HL-60 (cell line): ENCODE data around the gene ECHS1.

Experiments used
- DNase-seq, 2 experiments: peaks; one replicate each; pipeline ENCODE4 v3.0.0-alpha.2; 2010 to 2020; ENCODE audit warnings: low read depth in 1 of 2, low spot score in 1 of 2
- H3K27ac ChIP-seq: fragments of 250-450 bp; sonication (Bioruptor Pico); replicated peaks from 2 replicates; pipeline ENCODE4 v1.5.1; 2020; ENCODE audit warnings: mild to moderate bottlenecking, moderate library complexity
- H3K27me3 ChIP-seq: fragments of 250-450 bp; sonication (Bioruptor Pico); 2 replicates; pipeline ENCODE4 v1.5.1; 2021; ENCODE audit warnings: mild to moderate bottlenecking, moderate library complexity; ENCODE audit not compliant: insufficient read depth, poor library complexity, severe bottlenecking
- H3K4me3 ChIP-seq: replicated peaks from 2 replicates; pipeline ENCODE4 v1.5.1; 2011; ENCODE audit warnings: mild to moderate bottlenecking, control low read depth, low read length; ENCODE audit not compliant: insufficient read depth
- CTCF ChIP-seq: IDR thresholded peaks from one replicate; pipeline ENCODE4 v1.5.1; 2011; ENCODE audit warnings: low read length, control low read depth, inconsistent platforms; ENCODE audit not compliant: insufficient read depth
- GABPA ChIP-seq: IDR thresholded peaks from 2 replicates; pipeline ENCODE4 v1.6.1; 2012; ENCODE audit warnings: low read depth
- POLR2AphosphoS5 ChIP-seq: IDR thresholded peaks from 2 replicates; pipeline ENCODE4 v1.6.1; 2012; ENCODE audit warnings: low read depth
- SPI1 ChIP-seq: IDR thresholded peaks from 2 replicates; pipeline ENCODE4 v1.6.1; 2012; ENCODE audit warnings: low read depth, mild to moderate bottlenecking, borderline replicate concordance
- TF ChIP-seq, protein P1 (sequence below): IDR thresholded peaks from 2 replicates; pipeline ENCODE4 v1.6.1; 2012; ENCODE audit warnings: low read depth; ENCODE audit not compliant: insufficient replicate concordance

Gene ECHS1

GRCh38 chr10:133326223-133326551 lies 47.0 kb downstream of the ECHS1 start:
- H3K27ac ChIP-seq = no peak overlapping the region
- TF ChIP-seq CTCF (no peak), POLR2AphosphoS5 (no peak), SPI1 (no peak), GABPA (no peak)
- TF ChIP-seq, protein P1, sequence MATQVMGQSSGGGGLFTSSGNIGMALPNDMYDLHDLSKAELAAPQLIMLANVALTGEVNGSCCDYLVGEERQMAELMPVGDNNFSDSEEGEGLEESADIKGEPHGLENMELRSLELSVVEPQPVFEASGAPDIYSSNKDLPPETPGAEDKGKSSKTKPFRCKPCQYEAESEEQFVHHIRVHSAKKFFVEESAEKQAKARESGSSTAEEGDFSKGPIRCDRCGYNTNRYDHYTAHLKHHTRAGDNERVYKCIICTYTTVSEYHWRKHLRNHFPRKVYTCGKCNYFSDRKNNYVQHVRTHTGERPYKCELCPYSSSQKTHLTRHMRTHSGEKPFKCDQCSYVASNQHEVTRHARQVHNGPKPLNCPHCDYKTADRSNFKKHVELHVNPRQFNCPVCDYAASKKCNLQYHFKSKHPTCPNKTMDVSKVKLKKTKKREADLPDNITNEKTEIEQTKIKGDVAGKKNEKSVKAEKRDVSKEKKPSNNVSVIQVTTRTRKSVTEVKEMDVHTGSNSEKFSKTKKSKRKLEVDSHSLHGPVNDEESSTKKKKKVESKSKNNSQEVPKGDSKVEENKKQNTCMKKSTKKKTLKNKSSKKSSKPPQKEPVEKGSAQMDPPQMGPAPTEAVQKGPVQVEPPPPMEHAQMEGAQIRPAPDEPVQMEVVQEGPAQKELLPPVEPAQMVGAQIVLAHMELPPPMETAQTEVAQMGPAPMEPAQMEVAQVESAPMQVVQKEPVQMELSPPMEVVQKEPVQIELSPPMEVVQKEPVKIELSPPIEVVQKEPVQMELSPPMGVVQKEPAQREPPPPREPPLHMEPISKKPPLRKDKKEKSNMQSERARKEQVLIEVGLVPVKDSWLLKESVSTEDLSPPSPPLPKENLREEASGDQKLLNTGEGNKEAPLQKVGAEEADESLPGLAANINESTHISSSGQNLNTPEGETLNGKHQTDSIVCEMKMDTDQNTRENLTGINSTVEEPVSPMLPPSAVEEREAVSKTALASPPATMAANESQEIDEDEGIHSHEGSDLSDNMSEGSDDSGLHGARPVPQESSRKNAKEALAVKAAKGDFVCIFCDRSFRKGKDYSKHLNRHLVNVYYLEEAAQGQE = no peak
- DNase-seq = no peak
- H3K4me3 ChIP-seq = no peak overlapping the region
- peaks cover 36% of the 10 kb centered on the region for H3K27me3 ChIP-seq

- TF ChIP-seq, protein P1 = no peak
- no peak for TF ChIP-seq POLR2AphosphoS5
- no peak for TF ChIP-seq GABPA
- TF ChIP-seq SPI1 = no peak
- TF ChIP-seq CTCF = no peak
- no peak overlapping the region for H3K4me3 ChIP-seq
- peaks cover 36% of the 10 kb centered on the region for H3K27me3 ChIP-seq
These were observed 47.5 kb downstream of the ECHS1 start for GRCh38 chr10:133325440-133326222.

GRCh38 chr10:133324857-133325260 lies 48.3 kb downstream of the ECHS1 start:
- no peak overlapping the region for H3K4me3 ChIP-seq

More at GRCh38 chr10:133325440-133326222, 47.5 kb downstream of the ECHS1 start:
- no peak overlapping the region for H3K27ac ChIP-seq
- DNase-seq = no peak

More at GRCh38 chr10:133324857-133325260, 48.3 kb downstream of the ECHS1 start:
- no peak for DNase-seq
- Histone ChIP-seq H3K27me3 (peaks cover 38% of the 10 kb centered on the region), H3K27ac (no peak overlapping the region)
- TF ChIP-seq GABPA (no peak), CTCF (no peak), SPI1 (no peak), POLR2AphosphoS5 (no peak)
- TF ChIP-seq, protein P1 = no peak
